MM.1S (cell line): ENCODE measurements around the gene ZNF292.

Source experiments
- EZH2 ChIP-seq: fragments of 300-600 bp; sonication (generic); optimal IDR thresholded peaks from 2 replicates; pipeline ENCODE3; 2017; ENCODE audit warnings: low read depth, mild to moderate bottlenecking, antibody characterized with exemption, low read length, mixed read lengths
- TF ChIP-seq, protein P1 (sequence below): fragments of 300-600 bp; sonication (generic); IDR thresholded peaks from 2 replicates; pipeline ENCODE4 v1.5.1; 2016; ENCODE audit warnings: antibody characterized with exemption, low read length, mixed read lengths

DNA sequence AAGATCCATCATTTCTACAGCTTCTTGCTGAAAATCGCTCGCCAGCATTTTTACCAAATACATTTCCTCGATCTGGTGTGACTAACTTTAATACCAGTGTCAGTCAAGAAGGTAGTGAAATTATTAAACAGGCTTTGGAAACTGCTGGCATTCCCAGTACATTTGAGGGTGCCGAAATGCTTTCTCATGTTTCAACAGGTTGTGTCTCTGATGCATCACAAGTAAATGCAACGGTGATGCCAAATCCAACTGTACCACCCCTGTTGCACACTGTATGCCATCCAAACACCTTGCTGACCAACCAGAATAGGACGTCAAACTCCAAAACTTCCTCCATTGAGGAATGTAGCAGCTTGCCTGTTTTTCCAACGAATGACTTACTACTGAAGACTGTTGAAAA, 102.6 kb downstream of the ZNF292 start:
- TF ChIP-seq EZH2 = no peak
- TF ChIP-seq, protein P1, sequence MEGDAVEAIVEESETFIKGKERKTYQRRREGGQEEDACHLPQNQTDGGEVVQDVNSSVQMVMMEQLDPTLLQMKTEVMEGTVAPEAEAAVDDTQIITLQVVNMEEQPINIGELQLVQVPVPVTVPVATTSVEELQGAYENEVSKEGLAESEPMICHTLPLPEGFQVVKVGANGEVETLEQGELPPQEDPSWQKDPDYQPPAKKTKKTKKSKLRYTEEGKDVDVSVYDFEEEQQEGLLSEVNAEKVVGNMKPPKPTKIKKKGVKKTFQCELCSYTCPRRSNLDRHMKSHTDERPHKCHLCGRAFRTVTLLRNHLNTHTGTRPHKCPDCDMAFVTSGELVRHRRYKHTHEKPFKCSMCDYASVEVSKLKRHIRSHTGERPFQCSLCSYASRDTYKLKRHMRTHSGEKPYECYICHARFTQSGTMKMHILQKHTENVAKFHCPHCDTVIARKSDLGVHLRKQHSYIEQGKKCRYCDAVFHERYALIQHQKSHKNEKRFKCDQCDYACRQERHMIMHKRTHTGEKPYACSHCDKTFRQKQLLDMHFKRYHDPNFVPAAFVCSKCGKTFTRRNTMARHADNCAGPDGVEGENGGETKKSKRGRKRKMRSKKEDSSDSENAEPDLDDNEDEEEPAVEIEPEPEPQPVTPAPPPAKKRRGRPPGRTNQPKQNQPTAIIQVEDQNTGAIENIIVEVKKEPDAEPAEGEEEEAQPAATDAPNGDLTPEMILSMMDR = no peak
